Peyer's patch (tissue), 4 donors: ENCODE data around the gene NEK7.

ENCODE experiments used
- POLR2A ChIP-seq, 2 donors: fragments of 450-650 bp; IDR thresholded peaks; one replicate each; pipeline ENCODE4 v1.5.1; 2017; ENCODE audit warnings: antibody characterized with exemption in 2 of 2, mild to moderate bottlenecking in 2 of 2, moderate library complexity in 2 of 2
- TF ChIP-seq, protein P1 (sequence below), 6 experiments: fragments of 450-650 bp in 4 of 6; fragments of 200-600 bp in 2 of 6; sonication (generic) in 1 of 6; IDR thresholded peaks; one replicate each; pipeline ENCODE4 v1.5.1; 2017 to 2019; ENCODE audit warnings: antibody characterized with exemption in 6 of 6, mild to moderate bottlenecking in 3 of 6, moderate library complexity in 1 of 6

DNA sequence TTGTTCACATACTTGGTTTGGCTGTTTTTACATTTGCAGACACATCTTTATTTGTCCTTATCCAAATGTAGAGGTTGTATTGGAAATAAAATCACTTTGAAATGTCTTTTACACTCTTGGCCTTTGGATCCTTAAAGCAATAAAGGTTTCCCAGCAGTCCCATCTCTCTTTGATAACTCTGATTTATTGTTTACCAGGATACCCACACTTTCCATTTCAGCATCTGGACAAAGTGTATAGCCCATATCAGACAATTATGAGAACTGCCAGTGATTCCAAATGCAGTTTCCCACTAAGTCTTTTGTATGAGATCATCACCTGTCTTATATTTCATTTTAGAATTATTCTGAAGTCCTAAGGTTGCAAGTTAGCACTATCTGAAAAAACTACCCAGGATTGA is 114.7 kb downstream of the NEK7 start:
- TF ChIP-seq, protein P1, sequence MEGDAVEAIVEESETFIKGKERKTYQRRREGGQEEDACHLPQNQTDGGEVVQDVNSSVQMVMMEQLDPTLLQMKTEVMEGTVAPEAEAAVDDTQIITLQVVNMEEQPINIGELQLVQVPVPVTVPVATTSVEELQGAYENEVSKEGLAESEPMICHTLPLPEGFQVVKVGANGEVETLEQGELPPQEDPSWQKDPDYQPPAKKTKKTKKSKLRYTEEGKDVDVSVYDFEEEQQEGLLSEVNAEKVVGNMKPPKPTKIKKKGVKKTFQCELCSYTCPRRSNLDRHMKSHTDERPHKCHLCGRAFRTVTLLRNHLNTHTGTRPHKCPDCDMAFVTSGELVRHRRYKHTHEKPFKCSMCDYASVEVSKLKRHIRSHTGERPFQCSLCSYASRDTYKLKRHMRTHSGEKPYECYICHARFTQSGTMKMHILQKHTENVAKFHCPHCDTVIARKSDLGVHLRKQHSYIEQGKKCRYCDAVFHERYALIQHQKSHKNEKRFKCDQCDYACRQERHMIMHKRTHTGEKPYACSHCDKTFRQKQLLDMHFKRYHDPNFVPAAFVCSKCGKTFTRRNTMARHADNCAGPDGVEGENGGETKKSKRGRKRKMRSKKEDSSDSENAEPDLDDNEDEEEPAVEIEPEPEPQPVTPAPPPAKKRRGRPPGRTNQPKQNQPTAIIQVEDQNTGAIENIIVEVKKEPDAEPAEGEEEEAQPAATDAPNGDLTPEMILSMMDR (IDR thresholded peaks at IDR 0.05): no peak
- no peak for TF ChIP-seq POLR2A (IDR thresholded peaks at IDR 0.05)
